Renal cortical epithelial cell (primary cell): ENCODE data around the gene CD6. TPM values are rescaled to one million over a fixed set of nuclear protein-coding genes. Genes with fewer than 3 reads are reported as not detected.
"Not testable (repeated sequence)": the region's sequence is repeated elsewhere in the genome, so short reads cannot be mapped to it uniquely, and the experiment has no call there.

Experiments
- DNase-seq: peaks from one replicate; pipeline ENCODE4 v3.0.0-alpha.2; 2011; ENCODE audit warnings: low read depth
- total RNA-seq: library from RNA; depleted of rRNA; stranded (reverse); fragments of >200 nt; gene quantifications from 2 replicates; pipeline ENCODE4 v1.2.3, GENCODE V29; 2014

CD6 gene
- total RNA-seq, 1 donor from 2014 or later = not detected

DNA sequence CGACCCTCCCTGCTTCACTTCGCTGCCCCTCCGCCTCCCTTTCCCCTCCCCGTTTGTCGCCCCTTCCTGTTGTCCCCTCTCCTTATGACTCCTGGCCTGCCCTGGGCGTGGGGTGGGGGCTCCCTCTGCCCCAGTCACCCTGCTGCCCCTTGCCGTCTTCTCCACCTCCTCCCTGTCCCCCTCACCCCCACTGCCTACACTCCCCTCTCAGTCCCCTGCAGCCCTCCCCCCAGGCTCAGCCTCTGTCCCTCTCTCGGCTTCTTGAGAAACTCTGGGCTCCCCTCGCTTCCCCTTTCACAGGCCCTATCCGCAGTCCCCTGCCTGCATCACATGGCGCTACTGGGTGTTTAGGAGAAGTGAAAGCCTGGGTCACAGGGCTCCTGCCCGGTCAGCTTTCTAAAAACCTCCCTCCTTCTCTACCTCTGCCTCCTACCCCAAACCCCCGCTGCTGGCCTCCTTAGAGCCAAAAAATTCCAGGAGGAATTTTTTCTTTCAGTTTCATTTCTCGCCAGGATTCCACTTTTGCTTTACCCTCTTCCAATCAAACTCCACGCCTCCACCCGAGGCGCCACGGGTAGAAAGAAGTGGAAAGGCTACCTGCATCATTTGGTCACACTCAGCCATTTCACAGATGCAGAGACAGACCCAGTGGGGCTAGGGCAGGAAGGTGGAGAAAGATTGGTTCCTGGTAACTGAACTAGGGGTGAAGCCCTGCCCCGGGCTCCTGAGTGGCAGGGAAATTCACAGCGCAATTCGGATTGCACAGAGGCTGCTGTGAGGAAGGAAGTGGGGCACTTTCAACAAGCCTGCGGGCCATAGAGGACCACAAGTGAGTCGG is 19.4 kb upstream of the CD6 start, which contains the start of gene SLC15A3:
SLC15A3 (minus strand) TSS at position 273 of the 838 bp plus-strand sequence. CDS start 625 bp downstream, outside the sequence.
- no peak for DNase-seq

DNA sequence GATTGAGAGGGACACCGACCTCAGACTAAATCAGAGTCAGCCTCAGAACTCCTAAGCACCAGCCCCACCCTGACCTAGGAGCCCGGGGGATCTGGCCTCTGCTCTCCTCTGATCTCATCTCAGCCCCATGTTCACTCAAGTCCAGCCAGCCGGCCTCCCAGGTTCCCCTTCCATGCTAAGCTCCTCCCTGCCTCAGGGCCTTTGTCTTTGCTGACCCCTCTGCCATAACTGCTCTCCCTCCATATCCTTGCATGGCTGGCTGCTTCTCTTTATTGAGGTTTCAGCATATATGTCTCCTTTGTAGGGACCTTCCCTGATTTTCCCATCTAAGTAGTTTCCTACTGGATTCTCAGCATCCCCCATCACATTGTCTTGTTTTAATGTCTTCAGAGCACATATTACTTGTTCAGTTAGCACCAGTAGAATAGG is 18.7 kb upstream of the CD6 start:
- DNase-seq = no peak

DNA sequence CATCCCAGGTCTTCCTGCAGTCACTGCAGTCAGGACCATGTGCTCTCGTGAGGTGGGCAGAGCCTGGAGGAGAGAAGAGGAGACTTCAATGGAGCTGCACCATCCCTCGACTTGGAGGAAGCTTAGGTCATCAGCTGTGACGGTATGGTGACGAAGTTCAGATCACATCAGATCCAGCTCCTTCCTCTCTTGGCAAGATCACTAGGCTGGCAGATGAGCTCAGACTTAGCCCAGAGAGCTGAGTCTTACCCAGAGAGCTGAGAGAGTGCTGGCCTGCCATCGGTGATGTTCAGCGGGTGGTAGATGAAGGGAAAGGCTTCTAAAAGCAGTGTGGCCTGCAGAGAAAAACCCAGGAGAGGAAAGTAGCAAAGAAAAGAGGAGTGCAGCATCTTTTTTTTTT is 17.7 kb upstream of the CD6 start:
- DNase-seq = no peak

DNA sequence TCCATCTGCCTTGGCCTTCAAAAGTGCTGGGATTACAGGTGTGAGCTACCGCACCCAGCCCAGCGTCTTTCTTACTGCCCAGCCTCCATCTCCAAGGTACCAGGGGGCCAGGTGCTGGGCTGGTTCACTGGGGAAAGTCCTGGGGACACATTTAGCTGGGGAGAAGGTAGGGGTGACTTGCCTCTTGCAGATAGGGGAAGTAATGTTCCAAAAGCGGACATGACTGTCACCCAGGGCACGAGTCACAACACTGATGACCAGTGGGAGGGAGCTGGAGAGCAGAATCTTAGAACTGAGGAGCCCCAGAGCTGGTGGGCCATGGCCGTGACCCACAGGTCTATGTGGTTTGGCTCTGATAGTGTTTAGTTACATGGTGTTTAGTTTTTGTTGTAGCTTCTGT is 17.1 kb upstream of the CD6 start:
- no peak for DNase-seq

DNA sequence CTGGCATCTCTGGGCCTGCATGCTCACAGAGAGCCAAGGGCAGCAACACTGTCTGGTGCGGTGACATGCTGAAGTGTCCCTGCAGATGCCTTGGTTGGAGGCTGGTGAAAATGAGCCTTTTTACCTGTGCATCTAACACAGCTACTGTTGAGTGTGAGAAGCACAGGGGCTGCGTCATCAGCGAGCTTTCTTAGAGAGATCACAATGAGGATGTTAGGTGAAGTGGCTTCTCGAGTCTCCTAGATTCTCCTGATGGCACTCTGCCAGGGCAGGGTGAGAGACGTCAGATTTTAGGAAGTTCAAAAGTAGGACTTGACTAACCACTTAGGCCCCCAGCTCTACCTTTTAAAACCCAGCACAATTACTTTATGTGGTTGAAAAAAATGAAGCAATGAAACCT is 15.9 kb upstream of the CD6 start:
- no peak for DNase-seq

DNA sequence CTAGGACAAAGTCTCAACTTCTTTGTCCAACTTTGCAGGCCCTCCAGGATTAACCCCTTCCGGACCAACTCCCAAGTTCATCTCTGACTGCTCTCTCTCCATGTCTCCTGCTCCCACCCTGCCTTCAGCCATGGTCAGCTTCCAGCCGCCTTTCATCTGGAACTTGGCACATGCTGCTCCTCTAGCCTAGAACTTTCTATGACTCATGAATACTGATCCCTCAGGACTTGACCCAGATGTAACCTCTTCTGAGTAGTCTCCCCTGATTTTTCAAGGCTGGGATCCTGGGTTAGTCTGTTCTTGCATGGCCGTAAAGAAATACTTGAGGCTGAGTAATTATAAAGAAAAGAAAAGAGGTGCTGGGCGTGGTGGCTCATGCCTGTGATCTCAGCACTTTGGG is 14.3 kb upstream of the CD6 start:
- DNase-seq = no peak

DNA sequence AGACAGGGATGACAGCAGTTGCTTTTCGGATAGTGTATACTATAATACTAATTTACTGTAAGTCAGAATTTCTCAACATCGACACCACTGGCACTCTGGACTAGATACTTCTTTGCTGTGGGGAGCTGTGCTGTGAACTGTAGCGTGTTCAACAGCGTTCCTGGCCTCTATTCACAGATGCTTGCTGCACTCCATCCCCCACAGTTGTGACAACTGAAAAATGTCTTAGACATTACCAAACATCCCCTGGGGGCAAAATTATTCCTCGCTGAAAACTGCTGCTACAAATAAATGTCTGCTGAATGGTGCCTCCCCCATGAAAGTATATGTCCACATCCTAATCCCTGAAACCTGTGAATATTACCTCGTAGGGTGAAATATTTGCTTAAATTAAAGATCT is 12.0 kb upstream of the CD6 start:
- DNase-seq = no peak

DNA sequence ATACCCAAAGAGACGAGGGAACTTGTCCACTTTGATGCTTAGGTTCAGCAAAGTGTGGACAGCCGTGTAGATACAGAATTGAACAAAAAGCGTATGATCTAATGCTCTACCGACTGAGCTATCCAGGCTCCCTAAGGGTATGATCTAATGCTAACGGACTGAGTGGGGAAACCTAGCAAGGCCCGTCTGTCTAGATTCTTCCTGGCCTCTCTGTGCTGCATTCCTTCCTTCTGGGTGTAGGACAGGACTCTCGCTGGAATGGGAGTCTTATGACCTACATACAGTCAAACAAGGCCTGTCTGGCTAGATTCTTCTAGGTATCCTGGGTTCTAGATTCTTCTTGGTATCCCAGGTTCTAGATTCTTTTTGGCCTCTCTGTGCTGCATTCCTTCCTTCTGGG is 11.1 kb upstream of the CD6 start:
- no peak for DNase-seq

DNA sequence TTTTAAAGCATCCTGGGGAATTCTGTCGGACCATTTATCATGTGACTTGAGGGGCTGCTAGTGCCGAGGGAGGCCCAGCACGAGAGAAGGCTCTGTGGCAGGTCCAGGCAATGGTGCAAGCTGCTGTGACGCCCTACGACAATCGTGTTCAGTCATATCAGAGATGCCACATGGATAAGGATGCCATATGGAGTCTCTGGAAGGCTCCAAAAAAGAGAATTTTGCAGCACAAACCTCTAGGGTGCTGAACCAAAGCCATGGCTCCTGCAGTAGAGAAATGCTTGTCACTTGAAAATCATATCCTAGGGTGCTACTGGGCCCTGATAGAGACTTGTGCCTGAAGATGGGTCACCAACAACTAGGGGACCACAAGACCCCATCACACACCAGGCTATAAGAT is 6.7 kb upstream of the CD6 start:
- DNase-seq = no peak

DNA sequence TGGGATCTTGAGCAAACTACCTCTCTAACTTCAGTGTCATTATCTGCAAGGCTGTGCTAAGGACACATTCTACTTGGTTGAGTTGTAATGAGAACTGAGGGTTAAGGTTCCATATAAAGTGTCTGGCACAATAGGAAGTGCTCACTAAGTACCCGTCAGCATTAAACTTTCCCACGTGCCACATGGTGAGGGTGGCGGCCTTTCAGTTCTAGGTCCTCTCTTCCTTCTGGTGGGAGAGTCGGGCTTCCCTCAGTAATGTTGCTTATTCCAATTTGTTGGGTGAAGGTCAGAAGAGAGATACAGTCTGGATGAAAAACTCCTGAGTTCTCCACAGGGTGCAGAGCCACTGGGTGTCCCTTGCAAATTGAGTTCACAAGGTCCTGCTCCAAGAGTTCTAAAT is 4.6 kb upstream of the CD6 start:
- no peak for DNase-seq

DNA sequence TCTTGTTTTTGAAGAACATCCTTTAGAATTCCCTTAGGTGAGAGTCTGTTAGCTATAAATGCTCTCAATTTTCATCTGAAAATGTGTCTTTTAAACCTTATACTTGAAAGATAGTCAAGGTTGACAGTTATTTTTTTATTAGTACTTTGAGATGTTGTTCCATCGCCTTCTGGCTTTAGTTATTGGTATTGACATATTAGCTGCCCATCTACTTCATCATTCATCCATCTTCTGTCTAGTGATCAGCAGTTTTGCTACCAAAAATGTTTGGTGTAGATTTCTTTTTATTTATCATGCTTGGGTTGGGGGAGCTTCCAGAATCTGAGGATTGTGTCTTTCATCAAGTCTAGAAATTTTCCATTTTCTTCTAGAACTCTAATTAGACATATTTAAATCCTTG is 3.3 kb upstream of the CD6 start:
- DNase-seq = no peak

DNA sequence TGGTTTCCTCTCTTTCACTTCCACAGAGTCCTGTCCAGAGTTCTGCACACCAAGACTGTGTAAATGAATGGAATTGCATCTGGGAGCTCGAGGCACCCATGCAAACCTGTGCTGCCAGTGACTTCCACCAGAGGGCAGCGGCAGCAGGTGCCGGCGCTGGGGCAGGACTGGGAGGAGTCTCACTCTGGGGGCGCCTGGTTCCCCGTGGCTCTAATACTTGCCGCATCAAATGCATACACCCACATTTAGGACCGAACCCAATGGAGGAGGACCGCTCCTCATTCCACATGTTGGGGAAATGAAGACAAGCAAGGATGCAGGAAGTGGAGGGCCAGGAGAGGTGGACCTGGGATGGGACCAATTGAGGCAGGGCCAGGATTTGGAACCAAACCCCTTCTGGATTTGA is 1.1 kb upstream of the CD6 start:
- no peak for DNase-seq

DNA sequence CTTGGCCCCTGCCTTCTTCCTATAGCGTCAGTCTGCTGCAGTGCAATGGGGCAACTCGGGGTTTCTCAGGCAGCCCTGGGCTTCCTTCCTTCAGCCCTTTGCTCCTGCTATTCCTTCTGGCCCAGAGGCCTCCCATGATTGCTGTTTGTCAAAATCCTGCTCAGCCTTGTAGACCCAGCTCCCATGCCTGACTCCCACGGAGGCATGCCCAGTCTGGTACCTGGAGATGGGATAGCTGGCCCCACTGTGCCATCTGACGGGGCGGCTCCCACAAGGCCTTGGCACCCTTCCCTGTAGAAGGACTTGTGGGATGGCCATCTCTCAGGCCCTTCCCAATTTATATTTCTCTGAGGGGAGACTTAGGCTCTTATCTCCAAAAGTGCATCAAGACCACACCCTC is 590 bp upstream of the CD6 start:
- DNase-seq = no peak

DNA sequence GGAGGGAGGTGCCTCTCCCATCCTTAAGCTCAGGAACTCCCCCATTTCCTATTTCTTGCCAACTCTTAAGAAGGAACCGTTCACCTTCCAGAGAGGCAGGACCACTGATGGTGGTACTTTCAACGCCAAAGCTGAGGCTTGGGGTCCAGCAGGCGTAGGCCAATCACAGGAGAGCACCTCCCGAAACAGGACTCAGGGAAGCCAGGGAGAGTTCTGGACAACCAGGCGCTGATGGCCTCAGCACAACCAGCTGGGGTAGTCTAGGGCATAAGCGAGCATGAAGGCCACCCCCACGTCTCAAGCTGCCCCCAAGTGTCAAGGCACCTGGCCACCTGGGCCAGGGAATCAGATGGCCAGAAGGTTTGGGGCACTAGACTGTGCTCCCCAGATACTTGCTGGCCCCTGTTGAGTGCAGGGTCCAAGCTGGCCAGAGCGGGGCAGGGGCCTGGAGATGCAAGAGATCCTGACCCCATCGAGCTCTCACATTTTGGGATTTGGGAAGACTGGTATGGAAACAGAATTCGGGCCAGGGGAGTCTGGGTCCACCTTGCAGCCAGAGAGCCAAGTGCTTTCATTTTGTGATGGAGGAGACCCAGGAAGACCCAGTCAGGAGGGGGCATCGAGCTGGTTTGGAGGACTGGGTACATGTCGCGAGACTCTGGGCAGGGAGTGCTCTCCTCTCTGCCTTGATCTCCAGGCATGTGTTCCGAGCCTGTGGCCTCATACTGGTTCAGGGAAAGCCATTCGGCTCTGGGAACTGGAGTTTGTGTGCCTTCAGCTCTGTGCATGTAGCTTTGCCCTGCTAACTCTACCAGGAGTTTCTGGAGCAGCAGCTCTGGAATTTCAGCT is 926 bp downstream of the CD6 start:
- no peak for DNase-seq

DNA sequence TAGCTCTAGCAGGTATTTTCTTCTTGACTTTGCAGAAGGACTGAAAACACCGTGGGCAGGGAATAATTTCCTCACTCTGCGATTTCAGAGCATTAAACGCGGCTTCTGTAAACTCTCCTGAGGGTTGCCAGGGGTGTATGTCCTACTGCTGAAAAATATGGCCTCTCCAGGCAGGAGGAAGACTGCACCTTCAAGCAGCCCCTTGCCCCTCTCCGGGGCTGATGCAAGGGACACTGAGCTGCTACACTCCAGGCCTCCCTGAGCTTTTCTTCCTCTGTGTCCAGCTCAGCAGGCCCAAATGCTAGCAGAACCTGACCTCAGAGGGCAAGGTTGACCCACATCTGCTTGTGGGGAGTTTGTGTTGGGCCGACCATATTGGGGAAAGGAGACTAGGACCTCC is 2.2 kb downstream of the CD6 start:
- DNase-seq = no peak

DNA sequence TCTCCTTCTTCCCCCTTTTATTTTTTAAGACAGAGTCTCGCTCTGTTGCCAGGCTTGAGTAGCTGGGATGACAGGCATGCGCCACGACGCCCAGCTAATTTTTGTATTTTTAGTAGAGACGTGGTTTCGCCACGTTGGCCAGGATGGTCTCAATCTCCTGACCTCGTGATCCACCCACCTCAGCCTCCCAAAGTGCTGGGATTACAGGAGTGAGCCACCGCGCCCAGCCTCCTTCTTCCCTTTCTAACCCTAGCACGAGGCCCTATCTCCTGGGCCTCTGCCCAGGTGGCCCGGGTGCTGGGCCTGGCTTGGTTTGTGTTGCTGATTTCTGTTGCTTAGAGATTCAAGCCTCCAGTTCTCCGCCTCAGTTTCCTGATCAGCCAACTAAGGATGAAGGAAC is 2.8 kb downstream of the CD6 start:
- not testable (repeated sequence) for DNase-seq

DNA sequence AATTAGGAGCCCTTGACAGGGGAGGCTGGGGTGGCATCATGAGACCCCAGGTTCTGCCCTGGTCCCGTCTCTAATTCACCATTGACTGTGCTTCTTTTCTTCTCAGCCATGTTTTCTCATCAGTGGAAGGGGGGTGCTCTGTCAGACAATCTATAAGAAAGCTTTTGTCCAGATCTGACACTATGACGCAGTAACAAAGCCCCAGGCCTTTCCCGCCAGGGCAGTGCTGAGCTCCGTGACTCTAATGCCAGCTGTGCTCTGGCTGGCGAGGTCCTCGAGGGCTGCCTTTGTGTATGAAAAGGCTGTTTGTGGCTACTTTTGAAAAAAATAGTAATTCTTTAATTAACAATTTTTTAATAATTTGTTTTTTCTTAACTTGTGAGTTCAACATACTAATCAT is 3.2 kb downstream of the CD6 start:
- DNase-seq = no peak

DNA sequence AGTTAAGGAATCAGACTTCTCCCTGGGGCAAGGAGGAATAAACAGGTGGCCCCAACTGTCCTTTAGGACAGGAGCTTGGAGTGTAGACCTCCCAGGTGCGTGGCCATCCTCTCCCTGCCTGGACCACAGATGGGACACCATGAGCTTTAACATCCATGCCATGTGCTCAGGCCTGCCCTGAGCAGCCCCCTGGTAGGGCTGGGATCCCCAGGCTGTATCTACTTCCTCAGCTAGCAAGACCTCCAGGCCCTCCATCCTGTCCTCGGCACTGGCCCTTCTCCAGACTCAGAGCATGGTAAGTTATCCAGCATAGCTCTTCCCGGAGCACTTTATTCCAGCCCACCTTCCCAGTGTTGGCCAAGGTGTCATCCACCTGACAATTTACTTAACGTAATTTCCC is 5.7 kb downstream of the CD6 start:
- DNase-seq = no peak

DNA sequence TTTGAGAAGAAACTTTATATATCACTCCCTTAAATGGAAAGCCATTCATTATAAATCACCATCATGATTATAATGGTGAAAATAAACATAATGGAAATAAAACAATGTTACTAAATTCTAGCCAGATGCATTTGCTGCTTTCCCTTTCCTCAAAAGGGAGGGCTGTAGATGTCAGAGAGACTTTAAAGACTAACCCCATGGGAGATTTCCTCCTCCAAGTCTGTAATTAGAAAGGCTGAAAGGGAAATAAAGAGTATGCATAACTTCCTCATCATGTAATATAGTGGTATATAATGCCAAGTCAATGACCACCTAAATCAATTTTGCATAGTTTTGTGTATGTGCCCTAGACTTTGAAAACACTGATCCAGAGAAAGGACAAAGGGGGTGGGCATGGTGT is 6.4 kb downstream of the CD6 start:
- DNase-seq = no peak

DNA sequence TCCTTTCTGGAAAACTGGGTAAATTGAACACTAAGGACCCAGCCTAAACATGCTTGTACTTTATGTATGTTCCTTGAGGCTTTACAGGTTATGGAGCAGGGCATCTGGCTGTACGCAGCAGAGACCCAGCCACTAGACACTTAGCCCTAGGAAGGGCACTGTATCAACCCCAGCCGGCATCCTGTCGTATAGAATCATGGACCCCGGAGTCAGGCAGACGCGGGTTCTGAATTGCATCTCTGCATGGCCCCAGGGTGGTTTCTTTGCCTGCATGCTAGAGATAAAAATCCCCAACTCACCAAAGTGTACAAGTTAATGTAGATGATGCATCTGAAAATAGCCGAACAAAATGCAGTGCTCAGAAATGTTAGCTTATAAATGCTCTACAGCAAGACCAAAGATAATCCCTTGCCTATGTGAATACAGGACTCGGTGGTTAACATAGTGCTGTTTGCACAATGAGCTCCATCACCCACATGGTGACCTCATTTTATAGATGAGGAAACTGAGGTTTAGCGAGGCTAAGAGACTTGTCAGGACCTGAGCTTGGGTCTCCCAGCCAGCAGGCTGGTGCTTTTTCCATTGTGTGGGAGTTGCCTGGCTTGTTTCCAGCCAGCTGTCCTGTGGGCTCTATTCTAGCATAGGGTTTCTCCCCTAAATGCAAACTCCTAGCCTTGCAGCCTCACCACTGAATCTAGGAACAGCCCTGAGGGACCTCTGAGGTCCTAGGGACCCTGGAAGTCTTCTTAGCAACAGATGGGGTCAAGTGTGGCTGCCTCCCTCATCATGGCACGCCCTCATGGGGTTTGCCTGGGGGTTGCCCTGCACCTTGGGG is 7.3 kb downstream of the CD6 start:
- no peak for DNase-seq

DNA sequence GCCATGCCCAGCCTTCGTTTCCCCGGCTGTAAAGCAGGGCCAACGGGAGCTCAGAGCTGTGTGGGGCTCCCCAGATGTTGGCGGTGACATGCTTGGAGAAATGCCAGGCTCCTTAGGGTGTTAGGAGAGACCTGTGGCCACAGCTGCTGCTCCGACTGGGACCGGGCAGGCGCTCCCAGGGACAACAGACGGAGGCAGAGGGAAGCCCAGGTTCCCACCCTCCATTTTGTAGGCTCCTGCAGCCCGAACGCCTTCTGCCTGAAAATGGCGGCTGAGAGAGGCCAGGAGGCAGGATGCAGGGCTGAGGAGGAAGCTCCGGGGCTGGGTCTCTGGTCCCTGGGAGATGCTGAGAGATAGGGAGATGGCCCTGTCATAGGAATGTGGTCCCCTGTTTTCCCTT is 10.0 kb downstream of the CD6 start:
- DNase-seq = no peak

DNA sequence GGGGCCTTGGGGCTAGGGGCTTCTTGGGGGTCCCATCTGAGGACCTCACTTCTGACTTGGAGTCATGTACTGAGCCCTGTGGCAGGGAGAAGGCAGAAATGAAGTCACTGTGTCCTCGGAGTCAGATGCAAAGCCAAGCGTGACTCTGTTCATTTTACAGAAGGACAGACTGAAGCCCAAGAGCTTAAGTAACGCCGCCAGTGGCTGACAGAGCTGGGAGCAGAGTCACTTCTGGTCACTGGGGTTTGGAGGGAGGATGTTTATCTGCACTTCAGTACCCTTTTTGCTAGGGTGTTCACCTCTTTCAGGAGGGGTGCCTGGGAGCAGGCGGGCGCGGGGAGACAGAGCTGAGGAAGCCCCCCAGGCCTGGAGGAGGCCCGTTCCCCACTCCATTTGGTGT is 10.7 kb downstream of the CD6 start:
- DNase-seq = no peak
